Osteoblast (primary cell): Measurements from ENCODE around the gene LY9. TPM values are rescaled to one million over a fixed set of nuclear protein-coding genes. Genes with fewer than 3 reads are reported as not detected.

Source experiments
- DNase-seq: peaks from one replicate; pipeline ENCODE4 v3.0.0; 2011; ENCODE audit warnings: low spot score, mixed read lengths; ENCODE audit not compliant: insufficient read length; ENCODE audit errors: missing footprints
- H2AFZ ChIP-seq: 2 replicates; pipeline ENCODE4 v1.6.0; 2011; ENCODE audit warnings: mild to moderate bottlenecking, low read length
- H3K27ac ChIP-seq: 2 replicates; pipeline ENCODE4 v1.5.1; 2011; ENCODE audit warnings: mild to moderate bottlenecking, low read depth, low read length, moderate library complexity
- H3K27me3 ChIP-seq: 2 replicates; pipeline ENCODE4 v1.6.0; 2012; ENCODE audit warnings: mild to moderate bottlenecking, control low read depth, inconsistent platforms, low read length, moderate library complexity; ENCODE audit not compliant: insufficient read depth
- H3K36me3 ChIP-seq: 2 replicates; pipeline ENCODE4 v1.5.1; 2011; ENCODE audit warnings: mild to moderate bottlenecking, low read length, control low read depth, moderate library complexity; ENCODE audit not compliant: insufficient read depth
- H3K4me1 ChIP-seq: 2 replicates; pipeline ENCODE4 v1.5.1; 2011; ENCODE audit warnings: mild to moderate bottlenecking, low read length, control low read depth, moderate library complexity; ENCODE audit not compliant: insufficient read depth
- H3K4me2 ChIP-seq: 2 replicates; pipeline ENCODE4 v1.6.0; 2011; ENCODE audit warnings: mild to moderate bottlenecking, low read length; ENCODE audit not compliant: insufficient read depth
- H3K4me3 ChIP-seq: fragments of 200-600 bp; sonication (generic); 3 replicates; pipeline ENCODE4 v1.5.1; 2012; ENCODE audit warnings: mild to moderate bottlenecking, low read length, inconsistent platforms; ENCODE audit not compliant: insufficient read depth
- H3K79me2 ChIP-seq: 2 replicates; pipeline ENCODE4 v1.6.0; 2012; ENCODE audit warnings: mild to moderate bottlenecking, low read length, control low read depth, inconsistent platforms; ENCODE audit not compliant: insufficient read depth
- H3K9me3 ChIP-seq: 2 replicates; pipeline ENCODE4 v1.5.1; 2011; ENCODE audit warnings: low read depth, low read length, control low read depth
- H4K20me1 ChIP-seq: 2 replicates; pipeline ENCODE4 v1.6.0; 2012; ENCODE audit warnings: mild to moderate bottlenecking, low read length, control low read depth; ENCODE audit not compliant: insufficient read depth
- CTCF ChIP-seq: IDR thresholded peaks from 2 replicates; pipeline ENCODE4 v1.5.1; 2011; ENCODE audit warnings: mild to moderate bottlenecking, low read depth, low read length, moderate library complexity; ENCODE audit errors: extremely low read depth
- total RNA-seq: library from RNA; depleted of rRNA; stranded (reverse); fragments of >200 nt; gene quantifications from 2 replicates; pipeline ENCODE4 v1.2.3, GENCODE V29; 2012

The LY9 gene
- total RNA-seq, 1 donor = not detected

- no peaks in the 10 kb centered on the region for H3K4me1 ChIP-seq
- H3K27me3 ChIP-seq = no peaks in the 10 kb centered on the region
- no peak for DNase-seq
- no peak overlapping the region for H2AFZ ChIP-seq
- H3K9me3 ChIP-seq = no peaks in the 10 kb centered on the region
- no peaks in the 10 kb centered on the region for H3K79me2 ChIP-seq
- TF ChIP-seq CTCF = no peak
- no peak overlapping the region for H3K4me3 ChIP-seq
- no peak overlapping the region for H3K4me2 ChIP-seq
- H3K27ac ChIP-seq = no peak overlapping the region
- H4K20me1 ChIP-seq = no peaks in the 10 kb centered on the region
- no peaks in the 10 kb centered on the region for H3K36me3 ChIP-seq
Observed at GRCh38 chr1:160797861-160798273, 1.9 kb downstream of the LY9 start.

- TF ChIP-seq CTCF = no peak
- Histone ChIP-seq H3K9me3 (no peaks in the 10 kb centered on the region), H3K79me2 (no peaks in the 10 kb centered on the region), H4K20me1 (no peaks in the 10 kb centered on the region), H3K27me3 (no peaks in the 10 kb centered on the region), H3K4me3 (no peak overlapping the region), H3K27ac (no peak overlapping the region), H3K36me3 (no peaks in the 10 kb centered on the region), H2AFZ (no peak overlapping the region), H3K4me1 (no peaks in the 10 kb centered on the region), H3K4me2 (no peak overlapping the region)
- no peak for DNase-seq
Observed at GRCh38 chr1:160798439-160798838, 2.5 kb downstream of the LY9 start.

GRCh38 chr1:160799641-160800040 lies 3.7 kb downstream of the LY9 start:
- no peaks in the 10 kb centered on the region for H3K79me2 ChIP-seq
- H3K4me1 ChIP-seq = no peaks in the 10 kb centered on the region
- H4K20me1 ChIP-seq = no peaks in the 10 kb centered on the region
- H2AFZ ChIP-seq = no peak overlapping the region
- H3K4me3 ChIP-seq = no peak overlapping the region
- H3K27ac ChIP-seq = no peak overlapping the region
- DNase-seq = no peak
- no peak for TF ChIP-seq CTCF
- H3K4me2 ChIP-seq = no peak overlapping the region
- H3K9me3 ChIP-seq = no peaks in the 10 kb centered on the region
- no peaks in the 10 kb centered on the region for H3K36me3 ChIP-seq
- no peaks in the 10 kb centered on the region for H3K27me3 ChIP-seq

GRCh38 chr1:160800142-160800541 lies 4.2 kb downstream of the LY9 start:
- Histone ChIP-seq H3K4me3 (no peak overlapping the region), H3K27ac (no peak overlapping the region), H3K27me3 (no peaks in the 10 kb centered on the region), H3K4me2 (no peak overlapping the region), H3K79me2 (no peaks in the 10 kb centered on the region), H3K36me3 (no peaks in the 10 kb centered on the region), H4K20me1 (no peaks in the 10 kb centered on the region), H2AFZ (no peak overlapping the region), H3K4me1 (no peaks in the 10 kb centered on the region), H3K9me3 (no peaks in the 10 kb centered on the region)
- no peak for DNase-seq
- TF ChIP-seq CTCF = no peak
